PC-3 (cell line): Measurements from ENCODE around the gene TECTA.

Experiments used
- CTCF ChIP-seq: fragments of 300-600 bp; sonication (generic); conservative IDR thresholded peaks from 2 replicates; pipeline ENCODE4 v1.5.1; 2017; ENCODE audit warnings: antibody characterized with exemption, low read depth, mild to moderate bottlenecking, low read length
- EZH2 ChIP-seq: fragments of 300-600 bp; sonication (generic); IDR thresholded peaks from one replicate; pipeline ENCODE4 v1.6.1; 2017; ENCODE audit warnings: antibody characterized with exemption, mild to moderate bottlenecking, low read length; ENCODE audit not compliant: unreplicated experiment

GRCh38 chr11:121221496-121222200 lies 120.6 kb downstream of the TECTA start:
- no peak for TF ChIP-seq CTCF
- TF ChIP-seq EZH2 = no peak
